ENCODE results near the gene PLPPR5. TPM values are rescaled to one million over a fixed set of nuclear protein-coding genes. Genes with fewer than 3 reads are reported as not detected.
"Not testable (repeated sequence)": the region's sequence is repeated elsewhere in the genome, so short reads cannot be mapped to it uniquely, and the experiment has no call there.

The PLPPR5 gene
- total and polyA plus RNA-seq, 8 donors: 0.06 to 1.5 (median 0.17) TPM; not detected in 1

GRCh38 chr1:98893371-98893770 lies 111.3 kb downstream of the PLPPR5 start:
- WGBS, 2 donors: 61 to 65% methylated on average over 2 of the region's 2 CpGs
- Histone ChIP-seq H3K4me1 (no peaks in the 10 kb centered on the region), H3K27me3 (no peaks in the 10 kb centered on the region), H3K36me3 (no peaks in the 10 kb centered on the region), H3K9me3 (no peaks in the 10 kb centered on the region), H3K27ac (no peak overlapping the region), H3K4me3 (no peak overlapping the region)
- TF ChIP-seq CTCF (IDR thresholded peaks at IDR 0.05): no peak
- FAIRE-seq (no peak), DNase-seq (no peak), ATAC-seq (no peak)
- intact Hi-C loops (cut with DNase I): no loop called here

GRCh38 chr1:98888869-98889268 lies 115.8 kb downstream of the PLPPR5 start:
- Histone ChIP-seq H3K9me3 (no peaks in the 10 kb centered on the region), H3K27ac (no peak overlapping the region), H3K4me3 (no peak overlapping the region), H3K4me1 (no peaks in the 10 kb centered on the region), H3K36me3 (no peaks in the 10 kb centered on the region), H3K27me3 (no peaks in the 10 kb centered on the region)
- FAIRE-seq (no peak), DNase-seq (no peak), ATAC-seq (no peak)
- TF ChIP-seq CTCF (IDR thresholded peaks at IDR 0.05): no peak
- intact Hi-C loops (cut with DNase I): no loop called here

GRCh38 chr1:98887507-98887906 lies 117.2 kb downstream of the PLPPR5 start:
- no peaks in the 10 kb centered on the region for H3K9me3 ChIP-seq
- H3K27ac ChIP-seq: no peak overlapping the region
- 53 to 62% methylated on average over 1 of the region's 1 CpG for WGBS, 2 donors
- intact Hi-C loops (cut with DNase I): no loop called here
- H3K36me3 ChIP-seq: no peaks in the 10 kb centered on the region
- no peak for TF ChIP-seq CTCF (IDR thresholded peaks at IDR 0.05)
- no peak overlapping the region for H3K4me3 ChIP-seq
- no peaks in the 10 kb centered on the region for H3K4me1 ChIP-seq
- DNase-seq: no peak
- no peaks in the 10 kb centered on the region for H3K27me3 ChIP-seq
- no peak for ATAC-seq
- FAIRE-seq: no peak

- intact Hi-C loops (cut with DNase I): no loop called here
- no peaks in the 10 kb centered on the region for H3K36me3 ChIP-seq
- H3K4me3 ChIP-seq: no peak overlapping the region
- no peak overlapping the region for H3K27ac ChIP-seq
- TF ChIP-seq CTCF (IDR thresholded peaks at IDR 0.05): no peak
- FAIRE-seq: no peak
- DNase-seq: no peak
- no peaks in the 10 kb centered on the region for H3K9me3 ChIP-seq
- ATAC-seq: no peak
- no peaks in the 10 kb centered on the region for H3K4me1 ChIP-seq
- no peaks in the 10 kb centered on the region for H3K27me3 ChIP-seq
Observed at GRCh38 chr1:98884864-98885263, 119.8 kb downstream of the PLPPR5 start.

- Histone ChIP-seq H3K27ac (no peak overlapping the region), H3K36me3 (no peaks in the 10 kb centered on the region), H3K27me3 (no peaks in the 10 kb centered on the region), H3K4me3 (no peak overlapping the region), H3K4me1 (no peaks in the 10 kb centered on the region), H3K9me3 (no peaks in the 10 kb centered on the region)
- intact Hi-C loops (cut with DNase I): no loop called here
- DNase-seq (no peak), ATAC-seq (no peak), FAIRE-seq (no peak)
- 79 to 83% methylated on average over 4 of the region's 4 CpGs for WGBS, 2 donors
- no peak for TF ChIP-seq CTCF (IDR thresholded peaks at IDR 0.05)
Observed at GRCh38 chr1:98881901-98882300, 122.8 kb downstream of the PLPPR5 start.

- ATAC-seq; H3K27me3 ChIP-seq; intact Hi-C loops (cut with DNase I); H3K4me1 ChIP-seq; H3K4me3 ChIP-seq; FAIRE-seq; H3K9me3 ChIP-seq; H3K36me3 ChIP-seq; H3K27ac ChIP-seq: not testable (repeated sequence)
- 74 to 80% methylated on average over 11 of the region's 11 CpGs for WGBS, 2 donors
- peak in 1 of 6 donors; percentile 31 for DNase-seq
Observed at GRCh38 chr1:98881234-98881633, 123.4 kb downstream of the PLPPR5 start.

Data from pancreas (tissue), 10 donors.